GM12878 (cell line): ENCODE measurements around the gene LRRFIP2.

Experiments
- CTCF ChIP-seq, 3 experiments: IDR thresholded peaks in 2 of 3; conservative IDR thresholded peaks in 1 of 3; 2 replicates each; pipeline ENCODE4 v1.5.1; 2011; ENCODE audit warnings: low read depth in 3 of 3, low read length in 3 of 3, mild to moderate bottlenecking in 3 of 3, control low read depth in 2 of 3, moderate library complexity in 2 of 3, inconsistent platforms in 1 of 3, mixed read lengths in 1 of 3; ENCODE audit not compliant: control insufficient read depth in 2 of 3, insufficient read depth in 1 of 3; ENCODE audit errors: extremely low read depth in 1 of 3
- FOS ChIP-seq: IDR thresholded peaks from 3 replicates; pipeline ENCODE4 v1.6.1; 2011; ENCODE audit warnings: borderline replicate concordance; ENCODE audit not compliant: insufficient read length; ENCODE audit errors: extremely low read depth
- POLR2A ChIP-seq: IDR thresholded peaks from 2 replicates; pipeline ENCODE4 v1.6.1; 2011; ENCODE audit warnings: low read depth, mild to moderate bottlenecking, low read length

GRCh38 chr3:37218206-37218605 lies 43.8 kb upstream of the LRRFIP2 start:
- TF ChIP-seq CTCF (IDR thresholded peaks at IDR 0.05 in 2 of 3, conservative IDR thresholded peaks at IDR 0.05 in 1 of 3; ENCODE audit: control insufficient read depth in 2 of 3, extremely low read depth in 1 of 3, insufficient read depth in 1 of 3, low read depth in 3 of 3, low read length in 3 of 3) (no peak), FOS (no peak), POLR2A (no peak)
